ENCODE results near the gene TBR1.

Gene TBR1

DNA sequence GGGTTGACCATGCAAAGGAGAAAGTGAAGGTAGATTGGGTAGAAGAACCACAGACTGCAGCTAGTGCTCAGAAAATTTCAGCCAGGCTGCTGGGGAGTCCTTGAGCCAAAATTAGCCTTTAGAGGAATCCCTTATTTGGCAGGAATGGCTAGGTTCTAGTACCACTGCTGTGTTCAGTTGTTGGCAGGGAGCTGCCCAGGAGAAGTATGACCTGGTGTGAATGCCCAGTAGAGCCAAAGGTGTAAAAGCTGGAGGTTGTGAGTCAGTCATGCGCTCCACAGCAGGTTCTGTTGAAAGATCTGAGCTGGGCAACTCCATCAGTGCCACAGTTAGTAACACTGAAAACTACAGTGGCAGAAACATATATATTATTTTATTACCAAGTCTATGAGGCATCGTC lies 36.4 kb upstream of the TBR1 start:
- TF ChIP-seq, protein P1, sequence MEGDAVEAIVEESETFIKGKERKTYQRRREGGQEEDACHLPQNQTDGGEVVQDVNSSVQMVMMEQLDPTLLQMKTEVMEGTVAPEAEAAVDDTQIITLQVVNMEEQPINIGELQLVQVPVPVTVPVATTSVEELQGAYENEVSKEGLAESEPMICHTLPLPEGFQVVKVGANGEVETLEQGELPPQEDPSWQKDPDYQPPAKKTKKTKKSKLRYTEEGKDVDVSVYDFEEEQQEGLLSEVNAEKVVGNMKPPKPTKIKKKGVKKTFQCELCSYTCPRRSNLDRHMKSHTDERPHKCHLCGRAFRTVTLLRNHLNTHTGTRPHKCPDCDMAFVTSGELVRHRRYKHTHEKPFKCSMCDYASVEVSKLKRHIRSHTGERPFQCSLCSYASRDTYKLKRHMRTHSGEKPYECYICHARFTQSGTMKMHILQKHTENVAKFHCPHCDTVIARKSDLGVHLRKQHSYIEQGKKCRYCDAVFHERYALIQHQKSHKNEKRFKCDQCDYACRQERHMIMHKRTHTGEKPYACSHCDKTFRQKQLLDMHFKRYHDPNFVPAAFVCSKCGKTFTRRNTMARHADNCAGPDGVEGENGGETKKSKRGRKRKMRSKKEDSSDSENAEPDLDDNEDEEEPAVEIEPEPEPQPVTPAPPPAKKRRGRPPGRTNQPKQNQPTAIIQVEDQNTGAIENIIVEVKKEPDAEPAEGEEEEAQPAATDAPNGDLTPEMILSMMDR (conservative IDR thresholded peaks at IDR 0.05) = no peak
- no peak overlapping the region for H3K27ac ChIP-seq

DNA sequence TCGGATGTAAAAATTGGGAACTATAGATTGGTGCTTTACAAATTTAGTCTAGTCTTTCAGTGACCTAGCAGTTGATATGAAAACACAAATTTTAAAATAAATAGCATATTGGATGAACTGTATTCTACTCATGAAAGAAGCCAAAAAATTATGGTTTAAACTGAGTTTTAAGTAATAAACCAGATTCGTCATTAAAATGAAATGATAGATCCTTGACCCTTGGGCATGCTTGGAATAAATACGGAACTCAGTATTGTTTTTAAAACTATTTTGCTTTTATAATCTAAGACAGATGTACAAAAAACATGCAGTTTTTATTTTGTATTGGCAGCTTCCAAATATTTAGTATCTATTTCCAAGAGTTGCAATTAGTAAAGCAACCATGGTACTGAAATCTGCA lies 34.6 kb upstream of the TBR1 start:
- TF ChIP-seq, protein P1 (conservative IDR thresholded peaks at IDR 0.05) = no peak
- H3K27ac ChIP-seq = no peak overlapping the region

DNA sequence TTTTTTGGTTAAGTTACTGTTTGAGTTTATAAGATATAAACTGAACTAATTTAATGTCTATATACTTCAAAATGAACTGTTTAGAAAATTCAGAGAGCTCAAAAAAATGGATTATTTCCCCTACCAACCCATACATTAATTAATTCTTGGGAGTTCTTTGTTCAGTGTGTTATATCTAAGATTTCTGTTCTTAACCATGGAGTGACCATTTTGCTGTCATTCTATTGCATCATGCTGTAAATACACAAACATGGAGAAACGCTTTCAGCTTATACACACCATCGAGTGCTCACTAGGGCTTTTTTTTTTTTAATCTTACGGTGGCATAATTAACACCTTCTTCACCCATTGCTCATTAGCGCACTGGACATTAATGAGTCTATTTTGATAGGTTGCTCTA lies 33.4 kb upstream of the TBR1 start:
- TF ChIP-seq, protein P1 (conservative IDR thresholded peaks at IDR 0.05) = no peak

DNA sequence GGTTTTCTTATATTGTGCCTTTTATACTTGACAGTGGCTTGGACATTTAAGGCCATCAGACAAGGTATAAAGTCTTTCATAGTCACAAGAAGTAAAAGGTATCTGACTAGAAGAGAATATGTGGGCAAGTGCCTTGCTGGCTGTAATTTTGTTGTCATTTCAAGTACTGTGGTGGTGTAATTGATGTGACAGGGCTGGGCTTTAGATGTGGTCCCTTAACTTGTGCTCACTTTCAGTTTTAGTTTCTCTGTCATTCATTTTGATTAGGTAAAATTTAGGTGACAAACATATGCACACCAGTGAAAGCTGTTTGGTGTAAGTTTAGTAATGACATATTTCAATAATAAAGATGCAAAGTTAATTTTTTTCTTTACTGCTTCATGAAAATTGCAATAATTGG lies 31.2 kb upstream of the TBR1 start:
- TF ChIP-seq, protein P1 (conservative IDR thresholded peaks at IDR 0.05) = no peak
- no peak overlapping the region for H3K27ac ChIP-seq

More for the DNA sequence above, 33.4 kb upstream of the TBR1 start:
- no peak overlapping the region for H3K27ac ChIP-seq

DNA sequence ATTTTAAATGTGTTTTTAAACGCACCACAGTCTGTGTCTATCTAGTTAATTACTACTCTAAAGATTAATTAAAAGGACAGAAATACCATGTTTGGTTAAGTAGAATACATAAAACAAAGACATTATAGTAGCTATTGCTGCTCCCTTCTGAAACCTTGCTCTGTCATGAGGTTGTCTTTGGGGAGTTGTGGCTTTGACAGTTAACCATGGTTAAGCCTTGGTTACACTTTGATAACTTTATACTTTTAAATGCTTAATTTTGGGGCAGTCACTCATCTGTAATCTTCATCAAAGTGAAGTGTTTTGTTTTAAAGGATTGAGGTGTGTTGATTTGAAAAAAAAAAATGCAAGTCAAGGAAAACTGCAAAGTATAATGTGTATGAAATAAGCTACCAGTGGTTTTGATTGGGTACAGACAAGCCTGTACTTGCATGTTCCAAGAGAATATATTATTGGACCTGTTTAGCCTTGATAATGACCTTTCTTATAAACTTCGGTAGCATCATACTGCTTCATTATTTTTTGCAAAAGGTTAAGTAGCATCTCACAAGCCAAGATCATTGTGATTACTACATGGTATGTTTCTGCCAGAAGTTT lies 29.8 kb upstream of the TBR1 start:
- TF ChIP-seq, protein P1 (conservative IDR thresholded peaks at IDR 0.05) = no peak
- H3K27ac ChIP-seq = no peak overlapping the region

DNA sequence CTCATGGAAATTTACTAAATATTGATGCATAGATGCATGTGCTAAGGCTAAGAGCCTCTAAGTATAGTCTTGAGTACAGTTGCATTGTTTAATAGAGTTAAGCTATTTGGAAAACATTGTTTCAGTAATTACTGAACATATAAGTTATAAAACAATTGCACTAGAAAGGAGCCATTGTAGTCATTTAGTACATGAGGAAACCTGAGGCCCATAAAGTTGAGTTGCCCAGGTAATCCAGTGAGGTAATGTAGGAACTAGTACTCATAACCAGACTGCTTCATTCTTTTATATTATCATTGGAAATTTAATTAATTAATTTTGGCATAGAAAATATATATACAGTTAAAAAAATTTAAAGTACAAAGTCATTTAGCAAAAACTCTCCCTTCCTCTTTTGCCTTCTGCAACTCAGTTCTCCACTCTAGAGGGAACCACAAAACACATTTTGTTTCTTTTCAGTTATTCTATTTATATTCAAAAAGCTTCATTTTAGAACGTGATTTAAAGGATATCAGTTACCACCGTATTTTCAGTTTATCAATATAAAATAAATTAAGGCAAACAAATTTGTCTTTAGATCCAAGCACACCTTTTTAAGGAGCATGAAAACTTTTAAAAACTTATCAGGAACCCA lies 27.8 kb upstream of the TBR1 start:
- H3K27ac ChIP-seq = no peak overlapping the region
- TF ChIP-seq, protein P1 (conservative IDR thresholded peaks at IDR 0.05) = no peak

DNA sequence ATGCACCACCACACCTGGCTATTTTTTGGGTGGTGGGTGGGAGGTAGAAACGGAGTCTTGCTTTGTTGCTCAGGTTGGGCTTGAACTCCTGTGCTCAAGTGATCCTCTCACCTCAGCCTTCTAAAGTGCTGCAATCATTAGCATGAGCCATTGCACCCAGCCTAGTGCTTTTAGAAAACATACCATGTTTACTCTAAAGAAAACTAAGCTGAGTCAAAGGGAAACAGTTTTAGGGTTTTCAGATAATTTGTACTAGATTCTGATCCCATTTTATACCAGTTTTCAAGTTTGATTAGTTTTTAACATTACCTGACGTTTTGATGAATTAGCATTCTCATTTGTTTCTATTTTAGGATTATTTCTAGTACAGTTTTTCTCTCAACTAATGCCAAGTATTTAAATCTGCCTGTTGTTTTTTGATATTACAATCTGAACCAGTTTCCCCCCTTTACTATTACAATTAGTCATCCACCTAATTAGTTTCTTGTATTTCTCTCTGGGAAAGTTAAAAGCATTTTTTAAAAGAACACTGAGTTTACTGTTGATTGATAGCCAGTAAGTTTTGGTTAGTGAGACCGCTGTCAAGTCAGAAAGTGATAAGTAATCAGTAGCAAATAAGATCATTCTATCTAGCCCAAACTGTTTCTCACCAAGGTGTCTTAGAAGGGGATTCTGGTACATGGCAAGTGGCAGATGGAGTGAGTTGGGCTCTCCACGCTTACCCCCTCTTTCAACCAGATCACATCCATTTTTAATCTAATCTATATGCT lies 24.2 kb upstream of the TBR1 start:
- no peak overlapping the region for H3K27ac ChIP-seq

More for the DNA sequence above, 24.2 kb upstream of the TBR1 start:
- TF ChIP-seq, protein P1 (conservative IDR thresholded peaks at IDR 0.05) = no peak
